Stomach (tissue), 4 donors: ENCODE results near the gene GNG14.

Experiments used
- POLR2A ChIP-seq, 4 donors: fragments of 450-650 bp; IDR thresholded peaks; one replicate each; pipeline ENCODE4 v1.6.1; 2016; ENCODE audit warnings: antibody characterized with exemption in 4 of 4, control low read depth in 2 of 4, mild to moderate bottlenecking in 1 of 4, moderate library complexity in 1 of 4
- POLR2AphosphoS5 ChIP-seq, 3 donors: sonication (generic); formaldehyde crosslinking; IDR thresholded peaks; one replicate each; pipeline ENCODE4 v1.6.1; 2016; ENCODE audit warnings: antibody characterized with exemption in 3 of 3
- TF ChIP-seq, protein P1 (sequence below), 7 experiments: fragments of 450-650 bp in 4 of 7; fragments of 200-600 bp in 3 of 7; sonication (generic) in 3 of 7; IDR thresholded peaks; one replicate each; pipeline ENCODE4 v1.5.1; 2016 to 2019; ENCODE audit warnings: antibody characterized with exemption in 7 of 7, control low read depth in 2 of 7, mild to moderate bottlenecking in 1 of 7

DNA sequence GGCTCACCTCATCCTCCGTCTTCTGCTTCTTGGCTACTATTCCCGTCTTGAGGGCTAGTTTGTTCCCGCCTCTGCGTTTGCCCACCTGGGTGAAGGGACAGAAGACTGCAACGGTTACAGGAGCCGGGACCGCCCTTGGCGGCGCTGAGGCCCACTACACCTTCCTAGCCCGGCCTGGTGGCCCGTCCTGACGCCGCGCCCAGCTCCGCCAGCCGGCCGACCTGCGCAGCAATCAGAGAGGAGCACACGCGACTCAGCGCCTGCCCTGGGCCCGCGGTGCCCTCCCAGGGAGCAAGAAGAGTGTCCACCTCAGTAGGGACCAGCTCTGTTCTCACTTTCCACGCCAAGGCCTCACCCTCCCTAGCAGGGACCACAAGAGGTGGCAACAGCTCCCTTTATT lies 43.5 kb downstream of the GNG14 start:
- TF ChIP-seq, protein P1, sequence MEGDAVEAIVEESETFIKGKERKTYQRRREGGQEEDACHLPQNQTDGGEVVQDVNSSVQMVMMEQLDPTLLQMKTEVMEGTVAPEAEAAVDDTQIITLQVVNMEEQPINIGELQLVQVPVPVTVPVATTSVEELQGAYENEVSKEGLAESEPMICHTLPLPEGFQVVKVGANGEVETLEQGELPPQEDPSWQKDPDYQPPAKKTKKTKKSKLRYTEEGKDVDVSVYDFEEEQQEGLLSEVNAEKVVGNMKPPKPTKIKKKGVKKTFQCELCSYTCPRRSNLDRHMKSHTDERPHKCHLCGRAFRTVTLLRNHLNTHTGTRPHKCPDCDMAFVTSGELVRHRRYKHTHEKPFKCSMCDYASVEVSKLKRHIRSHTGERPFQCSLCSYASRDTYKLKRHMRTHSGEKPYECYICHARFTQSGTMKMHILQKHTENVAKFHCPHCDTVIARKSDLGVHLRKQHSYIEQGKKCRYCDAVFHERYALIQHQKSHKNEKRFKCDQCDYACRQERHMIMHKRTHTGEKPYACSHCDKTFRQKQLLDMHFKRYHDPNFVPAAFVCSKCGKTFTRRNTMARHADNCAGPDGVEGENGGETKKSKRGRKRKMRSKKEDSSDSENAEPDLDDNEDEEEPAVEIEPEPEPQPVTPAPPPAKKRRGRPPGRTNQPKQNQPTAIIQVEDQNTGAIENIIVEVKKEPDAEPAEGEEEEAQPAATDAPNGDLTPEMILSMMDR (IDR thresholded peaks at IDR 0.05), result no peak
- TF ChIP-seq POLR2AphosphoS5 (IDR thresholded peaks at IDR 0.05), result no peak
- TF ChIP-seq POLR2A (IDR thresholded peaks at IDR 0.05), result no peak
